SU-DHL-6 (cell line): ENCODE measurements around the gene MT1B.

Experiments used
- CTCF ChIP-seq: fragments of 200-600 bp; sonication (generic); IDR thresholded peaks from one replicate; pipeline ENCODE4 v1.5.1; 2017; ENCODE audit warnings: antibody characterized with exemption, mild to moderate bottlenecking, low read length, moderate library complexity; ENCODE audit not compliant: insufficient read depth, poor library complexity, severe bottlenecking
- EZH2phosphoT487 ChIP-seq: fragments of 200-600 bp; sonication (generic), shearing (Covaris generic); conservative IDR thresholded peaks from 2 replicates; pipeline ENCODE4 v1.6.1; 2018; ENCODE audit warnings: mild to moderate bottlenecking, antibody characterized with exemption, low read length, moderate library complexity, mixed read lengths

- no peak for TF ChIP-seq CTCF
- no peak for TF ChIP-seq EZH2phosphoT487
These were observed 18.9 kb downstream of the MT1B start for GRCh38 chr16:56670620-56670934.
